ENCODE results near the gene CHN2. TPM values are rescaled to one million over a fixed set of nuclear protein-coding genes. Genes with fewer than 3 reads are reported as not detected.
A peak's percentile ranks its signal among the peaks of the same experiment; 100 is the strongest.

CHN2 gene
- total RNA-seq, 2 experiments from 2014 or later, result 0.53 to 0.69 TPM

GRCh38 chr7:29345590-29345989 lies 151.0 kb downstream of the CHN2 start:
- no peaks in the 10 kb centered on the region for H3K9me3 Mint-ChIP-seq
- DNase-seq, result peak; percentile 35
- H3K27me3 Mint-ChIP-seq, result no peaks in the 10 kb centered on the region
- H3K4me1 Mint-ChIP-seq (ENCODE audit: low read depth), result no peaks in the 10 kb centered on the region
- no peak overlapping the region for H3K4me3 Mint-ChIP-seq
- no peak overlapping the region for H3K27ac Mint-ChIP-seq
- POLR2A ChIA-PET, result no interaction called here
- CTCF ChIA-PET, result interaction anchor here (0.5 to 2.5 kb wide), 6 partner anchors 31 to 986 kb away, joined by 3 to 12 read pairs (median 6); no protein-coding TSS in a partner anchor
- no peaks in the 10 kb centered on the region for H3K36me3 Mint-ChIP-seq
- intact Hi-C loops (cut with micrococcal nuclease), result loop anchor here (2.0 kb wide), 1 partner anchor 107 kb away; no protein-coding TSS in a partner anchor

- Mint-ChIP-seq H3K4me3 (no peak overlapping the region), H3K27me3 (no peaks in the 10 kb centered on the region), H3K9me3 (no peaks in the 10 kb centered on the region), H3K27ac (no peak overlapping the region), H3K36me3 (no peaks in the 10 kb centered on the region), H3K4me1 (ENCODE audit: low read depth) (no peaks in the 10 kb centered on the region)
- POLR2A ChIA-PET, result no interaction called here
- DNase-seq, result no peak
- intact Hi-C loops (cut with micrococcal nuclease), result no loop called here
- CTCF ChIA-PET, result interaction anchor here (0.5 to 2.5 kb wide), 6 partner anchors 32 to 987 kb away, joined by 3 to 12 read pairs (median 6); no protein-coding TSS in a partner anchor
These were observed 151.8 kb downstream of the CHN2 start for GRCh38 chr7:29346231-29346978.

GRCh38 chr7:29349362-29349761 lies 154.8 kb downstream of the CHN2 start:
- CTCF ChIA-PET, result interaction anchor here (0.8 kb wide), 1 partner anchor 17 kb away, joined by 3 read pairs; no protein-coding TSS in a partner anchor
- Mint-ChIP-seq H3K9me3 (no peaks in the 10 kb centered on the region), H3K4me1 (ENCODE audit: low read depth) (no peaks in the 10 kb centered on the region), H3K27ac (no peak overlapping the region), H3K36me3 (no peaks in the 10 kb centered on the region), H3K27me3 (no peaks in the 10 kb centered on the region), H3K4me3 (no peak overlapping the region)
- DNase-seq, result no peak
- intact Hi-C loops (cut with micrococcal nuclease), result no loop called here
- POLR2A ChIA-PET, result no interaction called here

GRCh38 chr7:29350351-29350750 lies 155.8 kb downstream of the CHN2 start:
- no peak for DNase-seq
- no peak overlapping the region for H3K4me3 Mint-ChIP-seq
- no peak overlapping the region for H3K27ac Mint-ChIP-seq
- H3K27me3 Mint-ChIP-seq, result no peaks in the 10 kb centered on the region
- no peaks in the 10 kb centered on the region for H3K9me3 Mint-ChIP-seq
- no peaks in the 10 kb centered on the region for H3K36me3 Mint-ChIP-seq
- POLR2A ChIA-PET, result no interaction called here
- H3K4me1 Mint-ChIP-seq (ENCODE audit: low read depth), result no peaks in the 10 kb centered on the region
- intact Hi-C loops (cut with micrococcal nuclease), result no loop called here
- CTCF ChIA-PET, result no interaction called here

- no peak for DNase-seq
- Mint-ChIP-seq H3K36me3 (no peaks in the 10 kb centered on the region), H3K4me1 (ENCODE audit: low read depth) (no peaks in the 10 kb centered on the region), H3K9me3 (no peaks in the 10 kb centered on the region), H3K4me3 (no peak overlapping the region), H3K27ac (no peak overlapping the region), H3K27me3 (no peaks in the 10 kb centered on the region)
- intact Hi-C loops (cut with micrococcal nuclease), result no loop called here
- CTCF ChIA-PET, result no interaction called here
- POLR2A ChIA-PET, result no interaction called here
These were observed 157.5 kb downstream of the CHN2 start for GRCh38 chr7:29352041-29352440.

GRCh38 chr7:29353810-29354209 lies 159.2 kb downstream of the CHN2 start:
- Mint-ChIP-seq H3K27me3 (no peaks in the 10 kb centered on the region), H3K4me1 (ENCODE audit: low read depth) (no peaks in the 10 kb centered on the region), H3K27ac (no peak overlapping the region), H3K9me3 (no peaks in the 10 kb centered on the region), H3K36me3 (no peaks in the 10 kb centered on the region), H3K4me3 (no peak overlapping the region)
- POLR2A ChIA-PET, result no interaction called here
- DNase-seq, result no peak
- CTCF ChIA-PET, result no interaction called here
- intact Hi-C loops (cut with micrococcal nuclease), result no loop called here

GRCh38 chr7:29354340-29354739 lies 159.8 kb downstream of the CHN2 start:
- Mint-ChIP-seq H3K9me3 (no peaks in the 10 kb centered on the region), H3K4me3 (no peak overlapping the region), H3K27me3 (no peaks in the 10 kb centered on the region), H3K4me1 (ENCODE audit: low read depth) (no peaks in the 10 kb centered on the region), H3K27ac (no peak overlapping the region), H3K36me3 (no peaks in the 10 kb centered on the region)
- no peak for DNase-seq
- ChIA-PET POLR2A (no interaction called here), CTCF (no interaction called here)
- intact Hi-C loops (cut with micrococcal nuclease), result no loop called here

- intact Hi-C loops (cut with micrococcal nuclease), result no loop called here
- H3K36me3 Mint-ChIP-seq, result no peaks in the 10 kb centered on the region
- no peak overlapping the region for H3K4me3 Mint-ChIP-seq
- no peak for DNase-seq
- H3K27ac Mint-ChIP-seq, result no peak overlapping the region
- POLR2A ChIA-PET, result no interaction called here
- H3K27me3 Mint-ChIP-seq, result no peaks in the 10 kb centered on the region
- CTCF ChIA-PET, result no interaction called here
- H3K9me3 Mint-ChIP-seq, result no peaks in the 10 kb centered on the region
- H3K4me1 Mint-ChIP-seq (ENCODE audit: low read depth), result no peaks in the 10 kb centered on the region
These were observed 160.8 kb downstream of the CHN2 start for GRCh38 chr7:29355388-29355787.

- no peaks in the 10 kb centered on the region for H3K4me1 Mint-ChIP-seq (ENCODE audit: low read depth)
- intact Hi-C loops (cut with micrococcal nuclease), result no loop called here
- no peaks in the 10 kb centered on the region for H3K27me3 Mint-ChIP-seq
- no peak overlapping the region for H3K27ac Mint-ChIP-seq
- CTCF ChIA-PET, result no interaction called here
- no peaks in the 10 kb centered on the region for H3K36me3 Mint-ChIP-seq
- H3K4me3 Mint-ChIP-seq, result no peak overlapping the region
- H3K9me3 Mint-ChIP-seq, result no peaks in the 10 kb centered on the region
- no peak for DNase-seq
- POLR2A ChIA-PET, result no interaction called here
These were observed 162.1 kb downstream of the CHN2 start for GRCh38 chr7:29356631-29357030.

GRCh38 chr7:29359482-29360093 lies 165.0 kb downstream of the CHN2 start:
- ChIA-PET CTCF (interaction anchor here (1.0 kb wide), 1 partner anchor 171 kb away, joined by 3 read pairs; no protein-coding TSS in a partner anchor), POLR2A (no interaction called here)
- no peaks in the 10 kb centered on the region for H3K4me1 Mint-ChIP-seq (ENCODE audit: low read depth)
- no peaks in the 10 kb centered on the region for H3K36me3 Mint-ChIP-seq
- no peak overlapping the region for H3K27ac Mint-ChIP-seq
- H3K9me3 Mint-ChIP-seq, result no peaks in the 10 kb centered on the region
- intact Hi-C loops (cut with micrococcal nuclease), result no loop called here
- no peaks in the 10 kb centered on the region for H3K27me3 Mint-ChIP-seq
- DNase-seq, result no peak
- no peak overlapping the region for H3K4me3 Mint-ChIP-seq

GRCh38 chr7:29360633-29361625 lies 166.4 kb downstream of the CHN2 start:
- H3K27ac Mint-ChIP-seq, result no peak overlapping the region
- no peak for DNase-seq
- intact Hi-C loops (cut with micrococcal nuclease), result no loop called here
- no peaks in the 10 kb centered on the region for H3K9me3 Mint-ChIP-seq
- POLR2A ChIA-PET, result no interaction called here
- H3K4me3 Mint-ChIP-seq, result no peak overlapping the region
- H3K27me3 Mint-ChIP-seq, result no peaks in the 10 kb centered on the region
- H3K4me1 Mint-ChIP-seq (ENCODE audit: low read depth), result no peaks in the 10 kb centered on the region
- no peaks in the 10 kb centered on the region for H3K36me3 Mint-ChIP-seq
- CTCF ChIA-PET, result no interaction called here

GRCh38 chr7:29362380-29362779 lies 167.8 kb downstream of the CHN2 start:
- intact Hi-C loops (cut with micrococcal nuclease), result no loop called here
- H3K9me3 Mint-ChIP-seq, result no peaks in the 10 kb centered on the region
- ChIA-PET CTCF (no interaction called here), POLR2A (no interaction called here)
- no peaks in the 10 kb centered on the region for H3K27me3 Mint-ChIP-seq
- no peak overlapping the region for H3K4me3 Mint-ChIP-seq
- H3K27ac Mint-ChIP-seq, result no peak overlapping the region
- H3K36me3 Mint-ChIP-seq, result no peaks in the 10 kb centered on the region
- no peaks in the 10 kb centered on the region for H3K4me1 Mint-ChIP-seq (ENCODE audit: low read depth)
- no peak for DNase-seq

Data from activated CD4-positive, alpha-beta memory T cell treated with anti-CD3 and anti-CD28 coated beads for 36 hours (primary cell).